GM21390 (cell line): ENCODE data around the gene BROX.

Source experiments
- ATAC-seq: cut with Tn5 transposase; IDR thresholded peaks from one replicate; pipeline ENCODE4 v1.9.1; 2021; ENCODE audit not compliant: unreplicated experiment

BROX gene

DNA sequence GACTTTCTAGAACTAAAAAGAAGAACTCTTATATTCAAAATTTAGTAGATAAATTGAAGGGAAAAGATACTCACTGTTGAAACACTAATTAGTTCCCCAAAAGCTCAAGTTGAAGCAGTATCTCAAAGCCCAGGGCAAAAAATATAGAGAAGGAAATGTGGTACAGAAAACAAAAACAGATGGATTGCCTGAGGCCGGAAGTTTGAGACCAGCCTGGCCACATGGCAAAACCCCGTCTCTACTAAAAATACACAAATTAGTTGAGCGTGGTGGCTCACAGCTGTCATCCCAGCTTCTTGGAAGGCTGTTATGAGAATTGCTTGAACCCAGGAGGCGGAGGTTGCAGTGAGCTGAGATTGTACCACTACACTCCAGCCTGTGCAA is 60.6 kb downstream of the BROX start:
- peak; percentile 92 for ATAC-seq

- ATAC-seq, result no peak
Observed at GRCh38 chr1:222777463-222777862, 65.1 kb downstream of the BROX start.

DNA sequence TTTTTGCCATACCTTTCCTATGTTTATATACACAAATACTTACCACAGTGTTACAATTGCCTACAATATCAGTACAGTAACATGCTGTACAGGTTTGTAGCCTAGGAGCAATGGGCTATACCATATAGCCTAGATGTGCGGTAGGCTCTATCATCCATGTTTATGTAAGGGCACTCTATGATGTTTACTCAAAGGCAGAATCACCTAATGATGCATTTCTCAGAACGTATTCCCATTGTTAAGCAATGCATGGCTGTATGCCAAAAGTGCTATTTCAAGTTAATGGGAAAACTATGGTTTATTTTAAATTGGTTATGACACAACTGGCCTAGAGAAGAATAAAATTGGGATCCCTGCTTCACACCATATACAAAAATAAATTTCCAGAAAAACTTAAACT is 65.6 kb downstream of the BROX start:
- ATAC-seq, result no peak

DNA sequence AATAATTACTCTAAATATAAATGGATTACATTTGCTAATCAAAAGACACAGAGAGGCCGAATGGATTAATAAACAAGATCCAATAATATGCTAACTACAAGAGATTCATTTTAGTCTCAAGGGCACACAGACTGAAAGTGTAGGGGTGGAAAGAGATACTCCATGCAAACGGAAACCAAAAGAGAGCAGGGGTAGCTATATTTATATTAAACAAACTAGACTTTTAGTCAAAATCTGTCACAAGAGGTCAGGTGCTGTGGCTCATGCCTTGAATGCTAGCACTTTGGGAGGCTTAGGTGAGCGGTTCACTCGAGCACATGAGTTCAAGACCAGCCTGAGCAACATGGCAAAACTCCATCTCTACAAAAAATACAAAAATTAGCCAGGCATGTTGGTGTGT is 68.9 kb downstream of the BROX start:
- ATAC-seq, result peak; percentile 76

DNA sequence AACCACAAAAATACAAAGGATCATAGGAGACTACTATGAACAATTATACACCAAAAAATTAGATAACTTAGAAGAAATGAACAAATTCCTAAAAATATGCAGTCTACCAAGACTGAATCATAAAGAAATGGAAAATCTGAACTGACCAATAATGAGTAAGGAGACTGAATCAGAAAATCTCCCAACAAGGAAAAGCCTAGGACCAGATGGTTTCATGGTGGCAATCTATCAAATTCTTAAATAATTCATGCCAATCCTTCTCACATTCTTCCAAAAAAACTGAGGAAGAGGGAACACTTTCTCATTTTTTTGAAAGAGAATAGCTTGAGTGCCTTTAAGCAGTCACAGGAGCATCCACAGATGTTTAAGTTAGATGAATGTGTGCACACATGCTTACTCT is 70.7 kb downstream of the BROX start:
- ATAC-seq, result no peak

GRCh38 chr1:222784371-222784770 is 72.0 kb downstream of the BROX start:
- no peak for ATAC-seq
